WTC11 (cell line): ENCODE results near the gene COLEC12. TPM values are rescaled to one million over a fixed set of nuclear protein-coding genes. Genes with fewer than 3 reads are reported as not detected.

ENCODE experiments used
- ATAC-seq: fragments of 200-7000 bp; cut with Tn5 transposase; 2 replicates; pipeline ENCODE4 v1.10.0; 2021; ENCODE audit warnings: mild to moderate bottlenecking, moderate library complexity
- CTCF ChIA-PET: fragments of 300-600 bp; sonication (Branson Sonifier 250); formaldehyde crosslinking; loops from one replicate; lab custom pipeline; 2021; ENCODE audit warnings: antibody characterized with exemption; lab: Charles Lee
- POLR2A ChIA-PET: fragments of 350-600 bp; sonication (Branson Sonifier 250); formaldehyde crosslinking; loops from one replicate; lab custom pipeline; 2021; ENCODE audit warnings: antibody characterized with exemption; lab: Charles Lee
- DNase-seq: peaks from one replicate; pipeline ENCODE4 v3.0.0; 2021; ENCODE audit warnings: low spot score
- H3K27ac Mint-ChIP-seq: 2 replicates; pipeline ENCODE4 v1.8.0; 2021; ENCODE audit warnings: mixed read lengths
- H3K27me3 Mint-ChIP-seq: 2 replicates; pipeline ENCODE4 v1.8.0; 2021; ENCODE audit warnings: low read depth, mild to moderate bottlenecking, moderate library complexity, mixed read lengths
- H3K36me3 Mint-ChIP-seq: 2 replicates; pipeline ENCODE4 v1.8.0; 2021; ENCODE audit warnings: mixed read lengths
- H3K4me1 Mint-ChIP-seq: 2 replicates; pipeline ENCODE4 v1.8.0; 2022; ENCODE audit warnings: mixed read lengths
- H3K4me3 Mint-ChIP-seq: 2 replicates; pipeline ENCODE4 v1.8.0; 2021; ENCODE audit warnings: mild to moderate bottlenecking, moderate library complexity, mixed read lengths
- H3K9me3 Mint-ChIP-seq: 2 replicates; pipeline ENCODE4 v1.8.0; 2021; ENCODE audit warnings: mixed read lengths
- CREM ChIP-seq: sonication (generic); formaldehyde crosslinking; IDR thresholded peaks from 2 replicates; pipeline ENCODE4 v1.8.1; 2022; ENCODE audit warnings: mild to moderate bottlenecking, missing genetic modification reagents, moderate library complexity
- CTCF ChIP-seq: fragments of 200-600 bp; IDR thresholded peaks from 2 replicates; pipeline ENCODE4 v1.8.0; 2022; ENCODE audit warnings: antibody characterized with exemption
- IRF2 ChIP-seq: sonication (generic); formaldehyde crosslinking; IDR thresholded peaks from 2 replicates; pipeline ENCODE4 v1.8.0; 2022; ENCODE audit warnings: low read depth, missing genetic modification reagents, borderline replicate concordance
- MYBL2 ChIP-seq: sonication (generic); formaldehyde crosslinking; IDR thresholded peaks from 2 replicates; pipeline ENCODE4 v1.8.1; 2023; ENCODE audit warnings: mild to moderate bottlenecking, moderate library complexity, missing genetic modification reagents
- NFYB ChIP-seq: sonication (generic); formaldehyde crosslinking; conservative IDR thresholded peaks from 2 replicates; pipeline ENCODE4 v1.8.0; 2022; ENCODE audit warnings: low read depth, missing genetic modification reagents
- SMAD4 ChIP-seq: sonication (generic); formaldehyde crosslinking; IDR thresholded peaks from 2 replicates; pipeline ENCODE4 v1.8.0; 2022; ENCODE audit warnings: mild to moderate bottlenecking, missing genetic modification reagents
- TP53 ChIP-seq: sonication (generic); formaldehyde crosslinking; IDR thresholded peaks from 2 replicates; pipeline ENCODE4 v1.8.1; 2023; ENCODE audit warnings: mild to moderate bottlenecking, missing genetic modification reagents
- ZNF219 ChIP-seq: sonication (generic); formaldehyde crosslinking; IDR thresholded peaks from 2 replicates; pipeline ENCODE4 v1.8.0; 2023; ENCODE audit warnings: missing genetic modification reagents, mild to moderate bottlenecking, borderline replicate concordance
- ZNF232 ChIP-seq: sonication (generic); formaldehyde crosslinking; IDR thresholded peaks from 2 replicates; pipeline ENCODE4 v1.8.0; 2022; ENCODE audit warnings: mild to moderate bottlenecking, missing genetic modification reagents
- total RNA-seq: library from RNA; stranded (reverse); gene quantifications from 3 replicates; pipeline ENCODE4 v1.2.3, GENCODE V29; 2021
- TF ChIP-seq, protein P1 (sequence below): fragments of 250-450 bp; sonication (Bioruptor Pico); IDR thresholded peaks from 2 replicates; pipeline ENCODE4 v1.8.0; 2021; ENCODE audit warnings: mild to moderate bottlenecking
- TF ChIP-seq, protein P2 (sequence below): sonication (generic); formaldehyde crosslinking; IDR thresholded peaks from 2 replicates; pipeline ENCODE4 v1.8.1; 2023; ENCODE audit warnings: mild to moderate bottlenecking, missing genetic modification reagents, moderate library complexity

The COLEC12 gene
- total RNA-seq, 1 experiment from 2014 or later: 0.48 TPM

DNA sequence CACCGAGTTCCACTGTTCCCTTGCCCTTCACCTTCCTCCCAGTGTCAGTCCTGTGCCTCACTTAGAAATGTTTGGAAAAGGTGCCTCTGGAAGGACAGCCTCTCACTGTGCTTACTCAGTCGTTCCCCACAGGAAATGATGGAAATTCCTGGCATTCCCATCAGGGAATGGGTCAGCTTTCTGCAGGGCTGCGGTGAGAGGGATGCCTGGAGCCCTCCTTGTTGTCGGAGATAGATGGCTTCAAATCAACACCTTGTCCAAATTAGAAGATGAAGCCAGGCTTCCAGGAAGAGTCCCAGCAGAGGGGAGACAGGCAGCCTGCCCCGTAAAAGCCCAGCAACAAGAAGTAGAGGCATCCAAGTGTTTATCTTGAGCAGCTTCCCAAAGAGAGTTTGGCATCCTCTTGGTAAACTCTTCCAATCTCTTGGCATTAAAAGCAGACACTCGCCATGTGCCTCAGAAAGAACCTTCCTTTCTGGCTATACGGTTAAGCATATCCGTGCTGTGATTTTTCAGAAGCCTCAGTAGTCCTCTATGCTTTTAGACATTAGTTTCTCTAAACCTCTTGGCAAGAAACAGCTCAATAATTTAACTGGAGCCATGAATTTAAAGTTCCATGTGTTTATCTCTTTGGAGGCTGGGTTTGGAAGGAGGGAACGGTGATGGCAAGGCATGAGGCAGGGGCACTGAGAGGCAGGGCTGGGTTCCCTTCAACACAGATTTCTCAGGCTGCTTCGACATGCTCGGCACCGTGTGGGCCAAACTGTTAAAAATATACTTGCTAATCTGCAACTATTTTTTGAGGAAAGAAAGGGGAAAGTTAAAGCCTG is 25.1 kb downstream of the COLEC12 start (continued):
- TF ChIP-seq NFYB (CRISPR knock-in tag) (no peak), ZNF219 (no peak), CREM (CRISPR knock-in tag) (no peak), IRF2 (CRISPR knock-in tag) (no peak), ZNF232 (CRISPR knock-in tag) (no peak), MYBL2 (CRISPR knock-in tag) (no peak)
- TF ChIP-seq, protein P1, sequence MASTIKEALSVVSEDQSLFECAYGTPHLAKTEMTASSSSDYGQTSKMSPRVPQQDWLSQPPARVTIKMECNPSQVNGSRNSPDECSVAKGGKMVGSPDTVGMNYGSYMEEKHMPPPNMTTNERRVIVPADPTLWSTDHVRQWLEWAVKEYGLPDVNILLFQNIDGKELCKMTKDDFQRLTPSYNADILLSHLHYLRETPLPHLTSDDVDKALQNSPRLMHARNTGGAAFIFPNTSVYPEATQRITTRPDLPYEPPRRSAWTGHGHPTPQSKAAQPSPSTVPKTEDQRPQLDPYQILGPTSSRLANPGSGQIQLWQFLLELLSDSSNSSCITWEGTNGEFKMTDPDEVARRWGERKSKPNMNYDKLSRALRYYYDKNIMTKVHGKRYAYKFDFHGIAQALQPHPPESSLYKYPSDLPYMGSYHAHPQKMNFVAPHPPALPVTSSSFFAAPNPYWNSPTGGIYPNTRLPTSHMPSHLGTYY: no peak

GRCh38 chr18:474416-474815 is 26.1 kb downstream of the COLEC12 start:
- no peaks in the 10 kb centered on the region for H3K9me3 Mint-ChIP-seq
- ChIA-PET POLR2A (interaction anchor here (0.9 kb wide), 1 partner anchor 207 kb away, joined by 4 read pairs; the partner anchor contains the start of gene THOC1), CTCF (interaction anchor here (1.0 to 1.2 kb wide), 2 partner anchors 44 to 100 kb away, joined by 3 to 4 read pairs; no protein-coding TSS in a partner anchor)
- DNase-seq: no peak
- TF ChIP-seq SMAD4 (CRISPR knock-in tag) (no peak), TP53 (CRISPR knock-in tag) (no peak), CTCF (no peak)
- TF ChIP-seq, all 79 proteins: peak for 0
- peaks cover 40% of the 10 kb centered on the region for H3K4me1 Mint-ChIP-seq
- H3K4me3 Mint-ChIP-seq: no peak overlapping the region
- H3K27me3 Mint-ChIP-seq: no peaks in the 10 kb centered on the region; the same call in 1 of the 2 replicates
- no peaks in the 10 kb centered on the region for H3K36me3 Mint-ChIP-seq
- H3K27ac Mint-ChIP-seq: peak overlapping the region; percentile 83; the same call in 1 of the 2 replicates
- no peak for ATAC-seq

DNA sequence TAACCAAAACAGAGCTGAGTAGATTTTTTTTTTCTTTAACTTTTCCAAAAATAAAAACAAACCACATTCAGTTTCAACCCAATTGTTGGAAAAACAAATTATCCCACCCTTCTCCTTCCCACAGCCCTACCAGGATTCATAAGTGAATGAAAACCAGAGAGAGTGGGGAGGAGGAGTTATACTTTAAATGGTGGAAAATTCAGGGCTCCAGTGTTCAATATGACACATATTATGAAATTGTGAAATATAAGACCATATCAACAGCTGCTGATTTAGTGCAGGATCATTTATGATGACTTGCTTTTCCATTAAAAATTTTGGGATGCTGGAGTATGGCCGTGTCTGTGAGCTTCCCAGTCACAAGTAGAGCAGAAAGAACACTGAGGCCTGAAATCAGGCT is 26.7 kb downstream of the COLEC12 start:
- CTCF ChIA-PET: interaction anchor here (1.0 kb wide), 1 partner anchor 101 kb away, joined by 4 read pairs; no protein-coding TSS in a partner anchor
- H3K4me3 Mint-ChIP-seq: no peak overlapping the region
- no peaks in the 10 kb centered on the region; the same call in 1 of the 2 replicates for H3K27me3 Mint-ChIP-seq
- TF ChIP-seq, protein P2, sequence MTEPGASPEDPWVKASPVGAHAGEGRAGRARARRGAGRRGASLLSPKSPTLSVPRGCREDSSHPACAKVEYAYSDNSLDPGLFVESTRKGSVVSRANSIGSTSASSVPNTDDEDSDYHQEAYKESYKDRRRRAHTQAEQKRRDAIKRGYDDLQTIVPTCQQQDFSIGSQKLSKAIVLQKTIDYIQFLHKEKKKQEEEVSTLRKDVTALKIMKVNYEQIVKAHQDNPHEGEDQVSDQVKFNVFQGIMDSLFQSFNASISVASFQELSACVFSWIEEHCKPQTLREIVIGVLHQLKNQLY (CRISPR knock-in tag): no peak
- peak overlapping the region; percentile 83; the same call in 1 of the 2 replicates for H3K27ac Mint-ChIP-seq
- ATAC-seq (no peak), DNase-seq (no peak)
- H3K36me3 Mint-ChIP-seq: no peaks in the 10 kb centered on the region
- no peaks in the 10 kb centered on the region for H3K9me3 Mint-ChIP-seq
- peaks cover 41% of the 10 kb centered on the region for H3K4me1 Mint-ChIP-seq
- POLR2A ChIA-PET: no interaction called here

DNA sequence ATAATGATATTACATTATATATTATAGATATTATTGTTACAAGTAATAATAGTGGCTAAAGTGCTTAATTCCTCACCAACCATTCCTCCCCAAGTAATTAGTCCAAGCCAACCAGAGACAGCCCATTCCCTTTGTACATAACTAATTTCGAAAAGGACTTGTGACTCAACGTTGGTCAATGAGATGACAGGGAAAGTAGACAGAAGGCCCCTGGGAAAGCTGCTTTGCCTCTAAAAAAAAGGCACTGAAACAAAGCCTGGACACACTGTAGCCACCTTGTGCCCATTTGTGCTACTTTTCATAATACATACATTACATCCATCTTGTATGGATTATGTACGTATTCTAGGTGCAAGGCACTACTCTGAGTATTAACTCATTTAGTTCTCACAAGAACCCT is 28.8 kb downstream of the COLEC12 start:
- no peaks in the 10 kb centered on the region; the same call in 1 of the 2 replicates for H3K27me3 Mint-ChIP-seq
- H3K36me3 Mint-ChIP-seq: no peaks in the 10 kb centered on the region
- H3K9me3 Mint-ChIP-seq: no peaks in the 10 kb centered on the region
- H3K4me1 Mint-ChIP-seq: peaks cover 38% of the 10 kb centered on the region
- CTCF ChIA-PET: no interaction called here
- no peak for TF ChIP-seq NFYB (CRISPR knock-in tag)
- TF ChIP-seq, all 79 proteins: peak for 0
- H3K27ac Mint-ChIP-seq: no peak overlapping the region
- no peak for ATAC-seq
- H3K4me3 Mint-ChIP-seq: no peak overlapping the region
- POLR2A ChIA-PET: no interaction called here
- no peak for DNase-seq
